Heart right ventricle (tissue), 16 donors: Measurements from ENCODE around the gene IL16. TPM values are rescaled to one million over a fixed set of nuclear protein-coding genes. Genes with fewer than 3 reads are reported as not detected.

ENCODE experiments used
- ATAC-seq, 8 donors: fragments of 200-7000 bp; cut with Tn5 transposase; one replicate each; pipeline ENCODE4 v1.9.1; 2020; ENCODE audit warnings: mild to moderate bottlenecking in 8 of 8, moderate library complexity in 8 of 8, moderate number of reproducible peaks in 1 of 8
- DNase-seq, 2 donors: peaks; one replicate each; pipeline ENCODE4 v3.0.0-alpha.2; 2020
- H3K27ac ChIP-seq, 10 donors: fragments of 200-600 bp; sonication (generic) in 2 of 10; one replicate each; pipeline versions ENCODE4 v1.5.0 to v1.8.0; 2020 to 2022; ENCODE audit warnings: mild to moderate bottlenecking in 3 of 10
- H3K27me3 ChIP-seq, 7 donors: fragments of 200-600 bp; one replicate each; pipeline ENCODE4 v1.8.0; 2021 to 2022; ENCODE audit warnings: mild to moderate bottlenecking in 2 of 7
- H3K36me3 ChIP-seq, 9 donors: fragments of 200-600 bp; sonication (generic) in 1 of 9; one replicate each; pipeline versions ENCODE4 v1.5.0 to v1.8.0; 2020 to 2022; ENCODE audit warnings: mild to moderate bottlenecking in 2 of 9
- H3K4me1 ChIP-seq, 9 donors: fragments of 200-600 bp; sonication (generic) in 1 of 9; one replicate each; pipeline versions ENCODE4 v1.5.0 to v1.8.0; 2020 to 2022; ENCODE audit warnings: mild to moderate bottlenecking in 4 of 9
- H3K4me3 ChIP-seq, 10 donors: fragments of 200-600 bp; sonication (generic) in 2 of 10; one replicate each; pipeline versions ENCODE4 v1.5.0 to v1.8.0; 2020 to 2022; ENCODE audit warnings: mild to moderate bottlenecking in 7 of 10, moderate library complexity in 2 of 10
- H3K9me3 ChIP-seq, 11 donors: fragments of 200-600 bp in 10 of 11; sonication (generic) in 2 of 11; one replicate each; pipeline versions ENCODE4 v1.5.0 to v1.8.0; 2013 to 2022; ENCODE audit warnings: mild to moderate bottlenecking in 2 of 11, control low read depth in 1 of 11, moderate library complexity in 1 of 11
- WGBS, 2 donors: extraction: QIAGEN DNeasy Blood & Tissue Kit; methylation state at CpG; one replicate each; pipeline ENCODE4 v1.1.7; 2013; ENCODE audit warnings: inconsistent platforms in 1 of 2; 5-methylcytosine and 5-hydroxymethylcytosine counted together
- intact Hi-C, 10 donors: fragments of 100-400 bp; cut with DNase I; formaldehyde crosslinking; loops; one replicate each; pipeline versions ENCODE4 v1.11.1 to v1.14.2; 2022
- polyA plus RNA-seq, 2 donors: library from polyadenylated mRNA; stranded (reverse); fragments of 200-250 nt; gene quantifications; one replicate each; pipeline ENCODE4 v1.2.3, GENCODE V29; 2013
- total RNA-seq, 10 donors: library from RNA; stranded (reverse); fragmentation: NEBNext Ultra II Directional in 3 of 10; extraction: Animal tissue kit (Norgen Biotek cat#: 25700) in 3 of 10; gene quantifications; one replicate each; pipeline versions ENCODE4 v1.2.1 to v1.2.4, GENCODE V29; 2021 to 2023
- TF ChIP-seq, protein P1 (sequence below), 9 donors: fragments of 200-600 bp; sonication (generic) in 2 of 9; IDR thresholded peaks; one replicate each; pipeline versions ENCODE4 v1.5.0 to v1.8.0; 2021 to 2022; ENCODE audit warnings: antibody characterized with exemption in 9 of 9, mild to moderate bottlenecking in 5 of 9, moderate library complexity in 1 of 9
- donor health status: Arrhythmogenic right ventricular cardiomyopathy.
- donor health status: ischemic (EF 13 %, LVEDD 7.1; RV severe dilation, severe dysfunction).
- donor health status: healthy with polysubstance abuse.
- donor health status: DM: no; HTN: yes; CAD: no.
- donor health status: DM: no; HTN: no; CAD: no.
- donor health status: ischemic (EF 25% LVEDD 6.9; RV normal size, moderate dysfunction).
- donor health status: ischemic (EF 25% LVEDD 5.7; RV mildly dilated, moderate dysfunction).
- donor health status: healthy.
- donor health status: DM: yes; HTN: yes; CAD: no.
- donor health status: Ischemic cardiomyopathy.
- donor health status: ischemic (EF 35%, LVEDD 5.7; RV mildly dilated, moderate dysfunction).
- donor health status: nonischemic (EF 11% LVEDD 7.7; RV severe dilation, severe dysfunction).
- donor health status: DM: yes; HTN: yes; CAD: no.
- donor health status: PGD.
- donor health status: ischemic (EF 29% LVEDD 5.4; RV normal size, mild dysfunction).
- donor health status: nonischemic (EF 23%, LVEDD 6.1; RV moderate dilation, normal function).

IL16 gene
- total and polyA plus RNA-seq, 12 donors = 3.3 to 13.1 (median 4.2) TPM

DNA sequence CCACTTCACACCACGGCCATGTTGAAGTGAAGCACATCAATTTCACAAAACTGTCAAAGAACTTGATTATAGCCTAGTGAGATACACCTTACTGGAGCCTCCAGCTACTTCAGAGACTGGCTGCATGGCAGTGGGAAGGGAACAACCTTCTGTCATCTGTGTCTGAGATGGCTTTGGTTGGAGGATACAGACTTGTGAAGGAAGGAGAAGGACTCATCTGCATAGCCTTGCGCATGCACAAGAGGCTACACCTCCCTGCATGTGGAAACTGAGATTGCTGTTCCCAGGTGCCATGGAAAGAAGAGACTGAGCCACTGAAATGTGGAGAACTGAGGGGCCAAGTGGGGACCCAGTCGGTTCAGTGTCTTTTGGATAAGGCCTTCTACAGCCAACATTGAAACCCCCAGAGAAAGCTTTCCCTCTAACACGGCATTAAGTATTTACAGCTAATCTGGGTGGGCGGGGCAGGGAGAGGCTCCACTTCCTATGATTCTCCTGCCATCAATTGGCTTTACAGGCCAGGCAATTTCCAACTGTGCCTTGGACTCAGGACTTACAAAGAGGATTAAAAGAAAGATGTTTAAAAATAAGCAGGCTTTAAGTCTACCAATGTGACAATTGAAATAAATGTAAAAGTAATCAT, 58.8 kb downstream of the IL16 start:
- Histone ChIP-seq H3K27ac (no peak overlapping the region), H3K27me3 (peaks cover 0 to 4% (median 0%) of the 10 kb centered on the region in 7 donors), H3K4me1 (peaks cover 0 to 22% (median 0%) of the 10 kb centered on the region in 9 donors), H3K4me3 (no peak overlapping the region), H3K9me3 (no peaks in the 10 kb centered on the region), H3K36me3 (no peaks in the 10 kb centered on the region)
- intact Hi-C loops = loop anchor here in 1 of 10 donors (2.0 kb wide), 1 partner anchor 25 kb away; no protein-coding TSS in a partner anchor
- WGBS, 2 donors = 73 to 75% methylated on average over 5 of the region's 5 CpGs
- no peak for DNase-seq
- TF ChIP-seq, protein P1, sequence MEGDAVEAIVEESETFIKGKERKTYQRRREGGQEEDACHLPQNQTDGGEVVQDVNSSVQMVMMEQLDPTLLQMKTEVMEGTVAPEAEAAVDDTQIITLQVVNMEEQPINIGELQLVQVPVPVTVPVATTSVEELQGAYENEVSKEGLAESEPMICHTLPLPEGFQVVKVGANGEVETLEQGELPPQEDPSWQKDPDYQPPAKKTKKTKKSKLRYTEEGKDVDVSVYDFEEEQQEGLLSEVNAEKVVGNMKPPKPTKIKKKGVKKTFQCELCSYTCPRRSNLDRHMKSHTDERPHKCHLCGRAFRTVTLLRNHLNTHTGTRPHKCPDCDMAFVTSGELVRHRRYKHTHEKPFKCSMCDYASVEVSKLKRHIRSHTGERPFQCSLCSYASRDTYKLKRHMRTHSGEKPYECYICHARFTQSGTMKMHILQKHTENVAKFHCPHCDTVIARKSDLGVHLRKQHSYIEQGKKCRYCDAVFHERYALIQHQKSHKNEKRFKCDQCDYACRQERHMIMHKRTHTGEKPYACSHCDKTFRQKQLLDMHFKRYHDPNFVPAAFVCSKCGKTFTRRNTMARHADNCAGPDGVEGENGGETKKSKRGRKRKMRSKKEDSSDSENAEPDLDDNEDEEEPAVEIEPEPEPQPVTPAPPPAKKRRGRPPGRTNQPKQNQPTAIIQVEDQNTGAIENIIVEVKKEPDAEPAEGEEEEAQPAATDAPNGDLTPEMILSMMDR (IDR thresholded peaks at IDR 0.05) = no peak
- ATAC-seq = peak in 1 of 8 donors; percentile 6

DNA sequence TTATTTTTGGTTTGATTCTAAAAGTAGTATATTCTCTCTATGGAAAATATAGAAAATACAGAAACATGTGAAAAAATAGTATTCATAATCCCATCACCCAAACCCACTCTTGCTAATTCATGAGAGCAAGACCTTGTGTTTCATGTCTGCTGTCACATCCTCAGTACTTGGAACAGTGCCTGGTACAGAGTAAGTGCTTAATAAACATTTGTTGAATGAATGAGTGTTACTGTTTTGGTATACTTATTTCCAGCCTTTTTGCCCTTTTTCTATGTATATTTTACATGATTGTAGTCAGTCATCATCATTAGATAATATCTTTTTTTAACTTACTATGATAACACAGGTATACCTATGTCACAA, 59.3 kb downstream of the IL16 start:
- H3K4me3 ChIP-seq = no peak overlapping the region
- no peaks in the 10 kb centered on the region for H3K9me3 ChIP-seq
- no peak for DNase-seq
- H3K27me3 ChIP-seq = peaks cover 0 to 4% (median 0%) of the 10 kb centered on the region in 7 donors
- H3K27ac ChIP-seq = no peak overlapping the region
- peaks cover 0 to 22% (median 0%) of the 10 kb centered on the region in 9 donors for H3K4me1 ChIP-seq
- H3K36me3 ChIP-seq = no peaks in the 10 kb centered on the region
- intact Hi-C loops = loop anchor here in 2 of 10 donors (2.0 kb wide), 2 partner anchors 25 to 101 kb away; no protein-coding TSS in a partner anchor
- TF ChIP-seq, protein P1 (IDR thresholded peaks at IDR 0.05) = no peak
- ATAC-seq = no peak

DNA sequence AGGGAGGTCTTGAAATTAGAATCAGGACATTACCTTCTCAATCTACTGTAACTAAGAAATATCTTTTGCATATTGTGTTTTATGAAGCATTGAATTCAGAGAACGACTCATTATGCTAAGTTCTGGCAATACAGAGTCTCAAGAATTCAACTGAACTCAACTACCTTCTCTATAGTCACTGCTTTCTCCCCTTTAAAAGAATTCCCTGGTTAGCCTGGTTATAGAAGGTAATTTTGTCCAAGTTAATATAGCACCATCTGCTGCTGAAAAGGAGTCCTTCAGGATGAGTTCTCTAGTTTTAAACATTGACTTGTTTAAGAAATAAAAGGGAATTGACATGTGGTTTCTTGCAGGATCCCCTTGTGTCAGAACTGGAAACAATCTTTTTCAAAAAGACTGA, 60.2 kb downstream of the IL16 start:
- no peaks in the 10 kb centered on the region for H3K36me3 ChIP-seq
- intact Hi-C loops = loop anchor here in 2 of 10 donors (2.0 kb wide), 1 partner anchor 102 kb away; no protein-coding TSS in a partner anchor
- H3K4me3 ChIP-seq = no peak overlapping the region
- no peak overlapping the region for H3K27ac ChIP-seq
- peaks cover 0 to 4% (median 0%) of the 10 kb centered on the region in 7 donors for H3K27me3 ChIP-seq
- H3K4me1 ChIP-seq = peaks cover 0 to 22% (median 0%) of the 10 kb centered on the region in 9 donors
- DNase-seq (no peak), ATAC-seq (peak in 7 of 8 donors; percentile 55 to 78 (median 65))
- H3K9me3 ChIP-seq = no peaks in the 10 kb centered on the region
- TF ChIP-seq, protein P1 (IDR thresholded peaks at IDR 0.05) = peak; percentile 12 to 65 (median 56)
- WGBS, 2 donors = 56 to 59% methylated on average over 1 of the region's 1 CpG

- Histone ChIP-seq H3K36me3 (no peaks in the 10 kb centered on the region), H3K4me1 (peaks cover 0 to 22% (median 0%) of the 10 kb centered on the region in 9 donors), H3K4me3 (no peak overlapping the region), H3K27ac (no peak overlapping the region), H3K9me3 (no peaks in the 10 kb centered on the region), H3K27me3 (peaks cover 0 to 1% (median 0%) of the 10 kb centered on the region in 7 donors)
- no peak for DNase-seq
- no peak for ATAC-seq
- TF ChIP-seq, protein P1 (IDR thresholded peaks at IDR 0.05) = no peak
- 46 to 49% methylated on average over 2 of the region's 2 CpGs for WGBS, 2 donors
- intact Hi-C loops = loop anchor here in 2 of 10 donors (2.0 kb wide), 1 partner anchor 103 kb away; no protein-coding TSS in a partner anchor
Measured at GRCh38 chr15:81257435-81257834, 60.8 kb downstream of the IL16 start.
